GM18870 (cell line): ENCODE measurements around the gene SLK.

Experiments used
- ATAC-seq: cut with Tn5 transposase; IDR thresholded peaks from one replicate; pipeline ENCODE4 v1.9.1; 2021; ENCODE audit warnings: moderate library complexity; ENCODE audit not compliant: unreplicated experiment

Gene SLK

GRCh38 chr10:104049504-104050250 lies 82.7 kb downstream of the SLK start:
- ATAC-seq = no peak

- no peak for ATAC-seq
These were observed 85.5 kb downstream of the SLK start for GRCh38 chr10:104052431-104052830.

GRCh38 chr10:104053201-104053600 lies 86.3 kb downstream of the SLK start:
- no peak for ATAC-seq

- ATAC-seq = no peak
These were observed 87.5 kb downstream of the SLK start for GRCh38 chr10:104054430-104054829.

- ATAC-seq = no peak
These were observed 89.8 kb downstream of the SLK start for GRCh38 chr10:104056619-104057273.

GRCh38 chr10:104057717-104058116 lies 90.8 kb downstream of the SLK start:
- no peak for ATAC-seq

- no peak for ATAC-seq
These were observed 92.4 kb downstream of the SLK start for GRCh38 chr10:104059364-104059763.

- ATAC-seq = no peak
These were observed 94.3 kb downstream of the SLK start for GRCh38 chr10:104061196-104061595.

- ATAC-seq = no peak
These were observed 98.8 kb downstream of the SLK start for GRCh38 chr10:104065748-104066147.

GRCh38 chr10:104066945-104067344 lies 100.0 kb downstream of the SLK start:
- ATAC-seq = no peak

- ATAC-seq = no peak
These were observed 100.6 kb downstream of the SLK start for GRCh38 chr10:104067525-104067924.

GRCh38 chr10:104069613-104070012 lies 102.7 kb downstream of the SLK start:
- no peak for ATAC-seq

GRCh38 chr10:104072786-104073185 lies 105.8 kb downstream of the SLK start:
- ATAC-seq = no peak

- ATAC-seq = no peak
These were observed 107.6 kb downstream of the SLK start for GRCh38 chr10:104074505-104074904.

- no peak for ATAC-seq
These were observed 109.8 kb downstream of the SLK start for GRCh38 chr10:104076743-104077160.

- no peak for ATAC-seq
These were observed 110.3 kb downstream of the SLK start for GRCh38 chr10:104077247-104077646.

- no peak for ATAC-seq
These were observed 110.8 kb downstream of the SLK start for GRCh38 chr10:104077663-104078151.
